ENCODE data around the gene CBX7.

The CBX7 gene

GRCh38 chr22:39177456-39177775 is 24.9 kb upstream of the CBX7 start:
- H3K9ac ChIP-seq (ENCODE audit: insufficient read length, low read depth): peak overlapping the region; percentile 6
- H3K4me3 ChIP-seq (ENCODE audit: insufficient read length, low read depth): no peak overlapping the region
- no peak for DNase-seq (ENCODE audit: low read depth, low spot score)
- peaks cover 31% of the 10 kb centered on the region for H3K4me1 ChIP-seq (ENCODE audit: insufficient read depth, insufficient read length)
- no peak for TF ChIP-seq ZNF274 (IDR thresholded peaks at IDR 0.05; ENCODE audit: low read depth, low read length)
- TF ChIP-seq YY1 (IDR thresholded peaks at IDR 0.05; ENCODE audit: insufficient read depth, insufficient read length): no peak
- no peak for TF ChIP-seq SUZ12 (IDR thresholded peaks at IDR 0.05; ENCODE audit: extremely low read depth, insufficient read depth, insufficient read length)
- H3K36me3 ChIP-seq (ENCODE audit: insufficient read depth, insufficient read length, low read length): no peaks in the 10 kb centered on the region
- H3K27me3 ChIP-seq (ENCODE audit: insufficient read depth, insufficient read length): no peaks in the 10 kb centered on the region
- no peaks in the 10 kb centered on the region for H3K9me3 ChIP-seq (ENCODE audit: insufficient read depth, low read length)

- TF ChIP-seq YY1 (IDR thresholded peaks at IDR 0.05; ENCODE audit: insufficient read depth, insufficient read length): no peak
- TF ChIP-seq SUZ12 (IDR thresholded peaks at IDR 0.05; ENCODE audit: extremely low read depth, insufficient read depth, insufficient read length): no peak
- no peak for TF ChIP-seq ZNF274 (IDR thresholded peaks at IDR 0.05; ENCODE audit: low read depth, low read length)
- H3K9ac ChIP-seq (ENCODE audit: insufficient read length, low read depth): peak overlapping the region; percentile 6
- no peak for DNase-seq (ENCODE audit: low read depth, low spot score)
- H3K27me3 ChIP-seq (ENCODE audit: insufficient read depth, insufficient read length): no peaks in the 10 kb centered on the region
- no peak overlapping the region for H3K4me3 ChIP-seq (ENCODE audit: insufficient read length, low read depth)
- H3K9me3 ChIP-seq (ENCODE audit: insufficient read depth, low read length): no peaks in the 10 kb centered on the region
- H3K36me3 ChIP-seq (ENCODE audit: insufficient read depth, insufficient read length, low read length): no peaks in the 10 kb centered on the region
- peaks cover 31% of the 10 kb centered on the region for H3K4me1 ChIP-seq (ENCODE audit: insufficient read depth, insufficient read length)
These were observed 24.4 kb upstream of the CBX7 start for GRCh38 chr22:39176714-39177455.

- no peaks in the 10 kb centered on the region for H3K9me3 ChIP-seq (ENCODE audit: insufficient read depth, low read length)
- no peaks in the 10 kb centered on the region for H3K36me3 ChIP-seq (ENCODE audit: insufficient read depth, insufficient read length, low read length)
- peaks cover 30% of the 10 kb centered on the region for H3K4me1 ChIP-seq (ENCODE audit: insufficient read depth, insufficient read length)
- H3K4me3 ChIP-seq (ENCODE audit: insufficient read length, low read depth): no peak overlapping the region
- H3K27me3 ChIP-seq (ENCODE audit: insufficient read depth, insufficient read length): no peaks in the 10 kb centered on the region
- no peak for DNase-seq (ENCODE audit: low read depth, low spot score)
- TF ChIP-seq YY1 (IDR thresholded peaks at IDR 0.05; ENCODE audit: insufficient read depth, insufficient read length) (no peak), ZNF274 (IDR thresholded peaks at IDR 0.05; ENCODE audit: low read depth, low read length) (no peak), SUZ12 (IDR thresholded peaks at IDR 0.05; ENCODE audit: extremely low read depth, insufficient read depth, insufficient read length) (no peak)
- peak overlapping the region; percentile 61 for H3K9ac ChIP-seq (ENCODE audit: insufficient read length, low read depth)
These were observed 23.7 kb upstream of the CBX7 start for GRCh38 chr22:39176143-39176713.

- peaks cover 27% of the 10 kb centered on the region for H3K4me1 ChIP-seq (ENCODE audit: insufficient read depth, insufficient read length)
- no peak overlapping the region for H3K4me3 ChIP-seq (ENCODE audit: insufficient read length, low read depth)
- H3K27me3 ChIP-seq (ENCODE audit: insufficient read depth, insufficient read length): no peaks in the 10 kb centered on the region
- peak overlapping the region; percentile 61 for H3K9ac ChIP-seq (ENCODE audit: insufficient read length, low read depth)
- H3K9me3 ChIP-seq (ENCODE audit: insufficient read depth, low read length): no peaks in the 10 kb centered on the region
- no peak for TF ChIP-seq ZNF274 (IDR thresholded peaks at IDR 0.05; ENCODE audit: low read depth, low read length)
- TF ChIP-seq YY1 (IDR thresholded peaks at IDR 0.05; ENCODE audit: insufficient read depth, insufficient read length): no peak
- TF ChIP-seq SUZ12 (IDR thresholded peaks at IDR 0.05; ENCODE audit: extremely low read depth, insufficient read depth, insufficient read length): no peak
- H3K36me3 ChIP-seq (ENCODE audit: insufficient read depth, insufficient read length, low read length): no peaks in the 10 kb centered on the region
- DNase-seq (ENCODE audit: low read depth, low spot score): no peak
These were observed 23.1 kb upstream of the CBX7 start for GRCh38 chr22:39175353-39176142.

GRCh38 chr22:39174498-39175352 is 22.2 kb upstream of the CBX7 start:
- H3K27me3 ChIP-seq (ENCODE audit: insufficient read depth, insufficient read length): no peaks in the 10 kb centered on the region
- peak overlapping the region; percentile 1 for H3K9ac ChIP-seq (ENCODE audit: insufficient read length, low read depth)
- TF ChIP-seq SUZ12 (IDR thresholded peaks at IDR 0.05; ENCODE audit: extremely low read depth, insufficient read depth, insufficient read length): no peak
- TF ChIP-seq ZNF274 (IDR thresholded peaks at IDR 0.05; ENCODE audit: low read depth, low read length): no peak
- no peak for TF ChIP-seq YY1 (IDR thresholded peaks at IDR 0.05; ENCODE audit: insufficient read depth, insufficient read length)
- H3K4me3 ChIP-seq (ENCODE audit: insufficient read length, low read depth): no peak overlapping the region
- peaks cover 25% of the 10 kb centered on the region for H3K4me1 ChIP-seq (ENCODE audit: insufficient read depth, insufficient read length)
- peak; percentile 98 for DNase-seq (ENCODE audit: low read depth, low spot score)
- H3K9me3 ChIP-seq (ENCODE audit: insufficient read depth, low read length): no peaks in the 10 kb centered on the region
- no peaks in the 10 kb centered on the region for H3K36me3 ChIP-seq (ENCODE audit: insufficient read depth, insufficient read length, low read length)

- no peak overlapping the region for H3K4me3 ChIP-seq (ENCODE audit: insufficient read length, low read depth)
These were observed 21.5 kb upstream of the CBX7 start for GRCh38 chr22:39173787-39174497.

More at GRCh38 chr22:39173787-39174497, 21.5 kb upstream of the CBX7 start:
- DNase-seq (ENCODE audit: low read depth, low spot score): no peak
- Histone ChIP-seq H3K4me1 (ENCODE audit: insufficient read depth, insufficient read length) (peaks cover 29% of the 10 kb centered on the region), H3K27me3 (ENCODE audit: insufficient read depth, insufficient read length) (no peaks in the 10 kb centered on the region), H3K36me3 (ENCODE audit: insufficient read depth, insufficient read length, low read length) (no peaks in the 10 kb centered on the region), H3K9me3 (ENCODE audit: insufficient read depth, low read length) (no peaks in the 10 kb centered on the region), H3K9ac (ENCODE audit: insufficient read length, low read depth) (peak overlapping the region; percentile 50)
- TF ChIP-seq SUZ12 (IDR thresholded peaks at IDR 0.05; ENCODE audit: extremely low read depth, insufficient read depth, insufficient read length) (no peak), ZNF274 (IDR thresholded peaks at IDR 0.05; ENCODE audit: low read depth, low read length) (no peak), YY1 (IDR thresholded peaks at IDR 0.05; ENCODE audit: insufficient read depth, insufficient read length) (no peak)
